Measurements from ENCODE around the gene SEL1L2.
A peak's percentile ranks its signal among the peaks of the same experiment; 100 is the strongest.

Gene SEL1L2

GRCh38 chr20:13927171-13927570 lies 63.2 kb downstream of the SEL1L2 start:
- no peak for DNase-seq

DNA sequence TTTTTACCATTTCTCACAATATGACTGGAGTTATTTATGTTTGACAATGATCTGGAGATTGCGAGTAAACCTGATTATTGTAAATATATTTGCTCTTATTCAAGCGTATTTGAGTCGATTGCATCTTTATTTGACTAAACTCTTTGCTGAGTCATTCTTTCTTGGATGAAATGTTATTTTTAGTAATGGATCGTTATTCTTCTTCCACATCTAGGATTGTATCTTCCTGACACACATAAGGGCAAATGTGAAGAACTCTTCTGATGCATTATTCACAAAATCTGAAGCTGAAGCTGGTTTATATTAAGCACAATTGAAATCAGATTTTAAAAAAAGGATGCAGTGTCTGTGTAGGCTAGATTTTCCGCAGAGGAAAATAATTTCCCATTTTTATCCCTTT lies 68.2 kb downstream of the SEL1L2 start:
- no peak for DNase-seq

DNA sequence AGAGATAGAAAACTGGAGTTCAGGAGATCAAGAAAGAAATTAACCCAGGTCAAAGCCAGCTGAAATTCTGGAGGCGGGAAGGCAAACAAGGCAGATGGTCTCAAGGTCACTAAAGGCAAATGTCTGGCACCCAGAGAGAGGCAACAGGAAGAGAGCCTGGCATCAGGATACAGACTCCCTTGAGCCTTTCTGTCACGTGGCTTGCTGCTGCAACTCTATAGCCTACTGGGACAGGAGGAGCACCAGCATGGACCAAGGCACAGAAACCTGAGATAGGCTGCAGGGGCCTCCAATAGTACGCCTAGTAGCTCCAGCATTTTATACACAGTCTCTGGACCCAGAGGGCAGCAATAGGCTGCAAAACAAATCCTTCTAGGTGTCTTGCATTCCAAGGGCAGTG lies 75.1 kb downstream of the SEL1L2 start:
- no peak for DNase-seq

GRCh38 chr20:13913572-13913971 lies 76.8 kb downstream of the SEL1L2 start:
- DNase-seq, result no peak

DNA sequence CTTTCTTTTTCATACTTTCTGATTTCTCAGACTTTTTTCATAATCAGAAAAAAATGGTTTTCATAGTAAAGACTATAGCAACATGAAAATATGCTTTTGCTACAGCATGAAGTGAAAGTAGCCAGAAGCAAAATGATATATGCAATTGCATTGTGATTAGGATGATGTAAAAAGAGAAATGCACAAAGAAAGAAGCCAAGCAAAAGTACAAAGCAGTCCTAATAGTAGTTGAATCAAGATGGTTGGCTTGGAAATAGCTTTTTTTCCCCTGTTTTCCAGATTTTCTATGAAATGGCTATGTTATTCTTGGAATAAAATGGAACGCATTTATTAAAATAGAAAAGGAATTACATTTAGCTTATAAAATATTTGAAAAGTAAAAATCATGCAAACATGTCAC lies 77.3 kb downstream of the SEL1L2 start:
- no peak for DNase-seq

DNA sequence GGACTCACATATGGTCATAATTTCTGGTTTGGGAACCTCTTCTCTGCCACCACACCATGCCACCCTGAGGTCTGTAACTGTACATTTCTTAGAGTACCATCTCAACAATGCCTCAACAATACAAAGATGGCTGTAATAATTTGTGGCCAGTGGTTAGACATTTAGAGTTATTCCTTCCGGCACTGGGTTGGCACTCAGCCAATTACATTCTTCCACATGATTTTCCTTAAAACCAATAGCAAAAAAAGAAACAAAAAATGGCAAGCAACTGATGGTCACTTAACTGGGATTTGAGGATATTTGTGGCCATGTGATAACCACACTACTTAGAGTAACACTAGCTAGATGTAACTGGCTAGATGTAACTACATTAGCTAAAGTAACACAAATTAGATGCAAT lies 79.9 kb downstream of the SEL1L2 start:
- no peak for DNase-seq

DNA sequence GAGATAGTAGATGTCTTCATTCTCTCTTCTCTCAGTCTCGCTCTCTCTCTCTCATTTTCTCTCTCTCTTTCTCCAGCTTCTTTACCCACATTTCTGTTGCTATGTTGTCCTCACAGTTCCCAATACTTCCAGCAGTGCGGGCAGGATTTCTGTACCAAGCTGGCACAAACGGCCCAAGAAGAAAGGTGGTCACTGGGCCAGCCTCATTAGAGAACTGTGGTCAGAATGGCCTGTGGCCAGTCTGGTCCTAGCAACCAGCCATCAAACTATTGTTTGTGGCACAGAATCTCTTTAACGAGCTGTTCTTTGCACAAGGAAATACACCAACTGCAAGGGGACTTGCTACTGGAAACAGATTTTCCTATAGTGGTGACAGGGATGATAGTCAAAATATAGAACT lies 81.3 kb downstream of the SEL1L2 start:
- no peak for DNase-seq

- no peak for DNase-seq
These were observed 85.6 kb downstream of the SEL1L2 start for GRCh38 chr20:13904766-13905165.

DNA sequence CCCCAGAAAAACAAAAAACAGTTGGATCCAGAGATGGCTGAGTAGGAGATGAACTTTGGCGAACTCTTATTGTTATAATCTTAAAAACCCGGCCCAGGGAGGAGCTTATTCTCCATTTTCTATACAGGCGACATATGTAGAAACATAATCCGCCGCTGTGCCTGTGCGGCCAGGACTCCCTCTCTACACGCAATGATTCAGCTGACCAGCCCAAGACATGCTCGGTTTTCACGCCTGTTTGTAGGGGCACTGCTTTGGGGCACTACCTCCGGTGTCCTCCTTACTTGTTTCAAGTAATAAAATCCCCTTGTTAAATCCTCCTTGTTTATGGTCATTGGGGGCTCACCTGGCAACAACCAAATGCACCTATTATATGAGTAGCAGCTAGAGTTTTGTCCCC lies 89.9 kb downstream of the SEL1L2 start:
- DNase-seq, result no peak

DNA sequence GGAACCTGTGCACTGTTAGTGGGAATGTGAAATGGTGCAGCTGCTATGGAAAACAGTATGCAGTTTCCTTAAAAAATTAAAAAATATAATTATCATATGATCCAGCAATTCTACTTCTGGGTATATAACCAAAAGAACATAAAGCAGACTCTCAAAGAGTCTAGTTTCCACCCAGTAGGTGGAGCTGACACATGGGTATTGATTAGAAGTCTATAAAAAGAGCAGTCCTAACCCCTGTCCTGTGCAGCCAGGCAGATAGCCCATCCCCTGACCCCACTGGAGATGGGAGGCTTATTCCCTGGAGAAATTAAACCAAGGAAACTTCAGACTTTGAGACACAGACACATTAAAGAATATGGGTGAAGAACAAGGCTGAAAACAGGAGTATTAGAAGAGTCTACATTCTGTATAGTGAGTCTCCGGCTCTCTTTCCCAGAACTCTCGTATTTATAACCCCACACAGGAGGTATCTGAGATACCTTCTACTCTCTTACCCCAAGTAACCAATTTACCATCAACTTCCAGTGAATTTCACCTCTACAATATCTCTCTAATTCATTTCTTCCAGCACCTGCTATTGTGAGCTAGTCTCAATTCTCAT lies 92.3 kb downstream of the SEL1L2 start:
- peak; percentile 14 for DNase-seq

GRCh38 chr20:13891575-13891974 lies 98.8 kb downstream of the SEL1L2 start:
- DNase-seq, result no peak

DNA sequence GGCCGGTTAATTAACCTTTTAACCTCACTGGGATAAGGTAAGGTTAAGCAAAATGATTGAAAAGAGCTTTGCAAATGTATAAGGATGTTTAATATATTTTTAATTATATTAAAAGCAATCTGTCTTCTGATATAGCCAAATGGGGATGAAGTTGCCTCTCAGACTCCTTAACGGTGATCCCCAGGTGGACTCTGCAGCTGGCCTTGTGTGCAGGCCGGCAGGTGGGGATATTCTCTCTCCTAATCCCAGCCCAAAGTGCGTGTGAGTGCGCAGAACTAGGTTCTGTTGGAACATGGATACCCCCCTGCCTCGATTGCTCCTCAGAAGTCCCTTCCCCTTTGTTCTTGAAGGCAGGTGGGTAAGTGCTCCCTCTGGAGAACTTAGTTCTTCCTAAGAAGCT lies 105.6 kb downstream of the SEL1L2 start:
- no peak for DNase-seq

- DNase-seq, result no peak
These were observed 107.0 kb downstream of the SEL1L2 start for GRCh38 chr20:13883425-13883824.

GRCh38 chr20:13878566-13878965 lies 111.8 kb downstream of the SEL1L2 start:
- no peak for DNase-seq

GRCh38 chr20:13877793-13878192 lies 112.6 kb downstream of the SEL1L2 start:
- DNase-seq, result no peak

DNA sequence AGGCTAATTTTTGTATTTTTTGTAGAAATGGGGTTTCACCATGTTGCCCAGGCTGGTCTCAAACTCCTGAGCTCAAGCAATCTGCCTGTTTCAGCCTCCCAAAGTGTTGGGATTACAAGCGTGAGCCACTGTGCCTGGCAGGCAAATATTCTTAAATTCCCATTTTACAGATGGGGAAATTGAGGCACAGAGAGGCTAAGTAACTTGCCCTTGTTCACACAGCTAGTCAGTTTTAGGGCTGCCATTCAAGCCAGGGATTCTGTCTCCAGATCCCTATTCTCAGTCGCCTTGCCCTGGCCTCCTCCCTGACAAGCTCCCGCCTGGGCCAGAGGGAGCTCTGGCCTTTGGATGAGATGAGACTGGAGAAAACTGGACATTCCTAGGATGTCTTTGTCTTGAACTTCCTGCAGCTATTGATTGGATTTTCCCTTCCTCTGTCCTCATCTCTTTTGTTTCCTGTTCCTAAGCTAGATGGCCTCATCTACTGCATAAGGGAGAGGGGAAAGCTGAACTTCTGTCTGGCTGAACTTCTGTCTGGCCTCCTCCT lies 115.1 kb downstream of the SEL1L2 start:
- DNase-seq, result no peak

GRCh38 chr20:13874394-13875157 lies 115.8 kb downstream of the SEL1L2 start:
- no peak for DNase-seq

GRCh38 chr20:13873831-13874230 lies 116.6 kb downstream of the SEL1L2 start:
- no peak for DNase-seq

GRCh38 chr20:13870170-13870748 lies 120.2 kb downstream of the SEL1L2 start:
- peak; percentile 18 for DNase-seq

DNA sequence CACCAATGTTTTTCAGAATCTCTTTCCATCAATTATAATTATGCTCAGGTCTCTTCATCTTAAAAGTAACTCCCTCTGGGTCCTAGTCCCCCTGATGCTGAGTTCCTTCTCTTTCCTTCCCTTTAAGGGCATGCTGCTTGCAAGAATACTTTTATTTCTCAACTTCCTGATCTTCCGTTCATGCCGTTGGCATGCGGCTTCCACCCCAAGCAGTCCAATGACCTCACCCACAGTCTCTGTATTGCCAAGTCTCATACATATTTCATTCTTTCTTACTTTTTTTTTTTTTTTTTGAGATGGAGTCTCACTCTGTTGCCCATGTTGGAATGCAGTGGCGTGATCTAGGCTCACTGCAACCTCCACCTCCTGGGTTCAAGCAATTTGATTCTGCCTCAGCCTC lies 122.1 kb downstream of the SEL1L2 start:
- peak; percentile 62 for DNase-seq

DNA sequence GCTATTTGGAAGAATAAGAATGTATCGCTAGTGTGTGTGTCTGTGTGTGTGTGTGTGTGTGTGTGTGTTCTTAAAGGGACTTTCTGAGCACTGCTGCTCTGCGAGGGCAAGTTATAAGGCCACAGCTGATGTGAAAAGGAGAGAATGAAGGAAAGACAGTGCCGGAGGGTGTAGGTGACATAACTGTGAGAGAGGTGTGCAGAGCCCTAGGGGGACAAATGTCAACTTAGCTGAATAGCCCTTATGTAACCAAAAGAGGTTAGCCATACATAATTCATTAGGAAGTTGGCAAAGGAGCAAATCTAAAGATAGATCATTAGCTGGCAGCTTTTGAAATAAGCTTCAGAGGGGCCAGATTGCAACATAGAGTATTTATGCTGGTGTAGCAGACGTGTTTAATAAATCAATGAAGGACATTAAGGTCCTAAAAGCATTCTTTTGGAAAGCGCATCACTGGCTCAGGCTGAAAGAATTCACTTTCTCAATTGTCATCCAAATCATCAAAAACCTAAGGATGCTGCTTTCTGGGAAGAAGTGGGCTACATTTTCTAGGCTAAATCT lies 124.5 kb downstream of the SEL1L2 start:
- peak; percentile 3 for DNase-seq

DNA sequence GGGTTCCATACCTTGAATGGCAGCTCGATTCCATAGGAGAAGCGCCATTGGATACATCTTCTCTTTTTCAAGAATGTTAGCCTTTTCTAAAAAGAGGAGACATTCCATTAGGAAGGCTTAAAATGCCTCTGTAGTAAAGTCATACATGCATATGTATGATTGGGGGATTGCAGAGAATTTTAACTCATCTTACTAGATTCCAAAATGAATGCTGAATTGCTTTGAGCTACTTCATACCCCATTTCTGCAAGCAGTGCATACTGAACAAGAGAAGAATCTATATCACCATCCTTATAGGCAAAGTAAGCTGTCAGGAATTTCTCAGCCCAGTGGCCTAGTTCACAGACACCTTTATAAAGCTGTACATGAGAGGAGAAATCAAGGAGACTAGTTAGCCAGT lies 125.3 kb downstream of the SEL1L2 start:
- DNase-seq, result no peak

- no peak for DNase-seq
These were observed 127.2 kb downstream of the SEL1L2 start for GRCh38 chr20:13863244-13863643.

DNA sequence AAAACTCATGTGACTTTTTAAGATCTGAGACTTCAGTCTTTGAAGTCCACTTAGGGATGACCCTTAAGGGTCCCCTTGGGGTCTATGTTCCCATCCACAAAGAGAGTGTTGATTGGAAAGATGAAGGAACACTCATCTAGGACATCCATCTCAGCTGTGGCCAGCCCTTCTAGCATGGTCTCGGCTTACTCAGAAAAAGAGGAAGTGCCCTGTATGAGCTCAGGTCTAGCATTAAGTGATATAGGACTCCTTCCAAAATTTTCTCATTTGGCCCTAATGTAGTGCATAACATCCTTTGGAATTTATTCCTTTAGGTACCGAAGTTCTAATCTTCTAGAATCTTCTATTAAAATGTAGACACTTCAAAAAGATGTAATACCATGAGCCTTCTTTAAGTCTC lies 128.2 kb downstream of the SEL1L2 start:
- DNase-seq, result peak; percentile 42
